ENCODE results near the gene CTDP1.

GRCh38 chr18:79766308-79766707, 86.7 kb downstream of the CTDP1 start:
- TF ChIP-seq CTCF (IDR thresholded peaks at IDR 0.05), result no peak
- no peak for TF ChIP-seq POLR2A (IDR thresholded peaks at IDR 0.05)
- no peak for TF ChIP-seq EP300 (IDR thresholded peaks at IDR 0.05)
- TF ChIP-seq POLR2AphosphoS5 (IDR thresholded peaks at IDR 0.05), result no peak

Data from gastroesophageal sphincter (tissue), 3 donors.